Right kidney (tissue), 1 donor: ENCODE measurements around the gene CD1D.
A peak's percentile ranks its signal among the peaks of the same experiment; 100 is the strongest.
"Not testable (repeated sequence)": the region's sequence is repeated elsewhere in the genome, so short reads cannot be mapped to it uniquely, and the experiment has no call there.

ENCODE experiments used
- DNase-seq: peaks from one replicate; pipeline ENCODE4 v3.0.0-alpha.2; 2016

Gene CD1D

DNA sequence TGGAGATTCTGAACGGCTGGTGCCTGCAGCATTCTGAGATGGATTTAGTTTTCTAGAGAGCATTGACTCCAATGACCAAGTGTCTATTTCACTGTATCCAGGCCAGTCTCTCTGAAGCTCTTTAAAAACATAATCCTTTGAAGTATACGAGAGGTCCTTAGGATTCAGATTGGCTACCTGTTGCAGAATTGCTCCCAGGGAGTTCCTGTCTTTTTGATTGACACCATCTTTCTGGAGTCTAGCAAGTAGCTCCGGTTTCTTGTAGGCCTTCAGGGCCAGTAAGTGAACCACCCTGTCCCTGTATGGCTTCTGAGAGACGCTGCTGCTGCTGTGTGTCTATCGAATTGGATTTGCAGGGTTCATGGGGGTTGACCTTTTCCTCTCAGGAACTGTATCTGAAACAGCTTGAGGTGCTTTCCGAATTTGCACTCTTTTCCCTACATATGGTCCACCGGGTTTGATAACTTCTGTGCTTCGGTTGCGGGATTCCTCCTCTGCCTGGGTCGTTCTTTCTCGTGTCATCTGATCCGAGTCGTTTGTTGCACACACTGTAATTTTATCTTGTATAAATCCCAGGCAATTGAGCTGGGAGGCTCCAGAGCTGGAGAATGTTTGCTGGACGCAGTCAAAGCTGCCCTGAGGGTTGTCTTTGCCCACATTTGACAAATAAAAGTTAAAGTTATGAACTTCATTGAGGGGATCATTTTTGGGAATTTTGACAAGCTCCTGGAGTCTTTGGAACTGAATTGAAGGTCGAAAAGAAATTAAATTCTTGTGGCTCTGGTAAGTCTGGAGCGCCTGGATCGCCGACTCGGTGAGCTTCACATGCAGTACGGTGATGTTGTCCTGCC lies 3.6 kb upstream of the CD1D start:
- DNase-seq: not testable (repeated sequence)

DNA sequence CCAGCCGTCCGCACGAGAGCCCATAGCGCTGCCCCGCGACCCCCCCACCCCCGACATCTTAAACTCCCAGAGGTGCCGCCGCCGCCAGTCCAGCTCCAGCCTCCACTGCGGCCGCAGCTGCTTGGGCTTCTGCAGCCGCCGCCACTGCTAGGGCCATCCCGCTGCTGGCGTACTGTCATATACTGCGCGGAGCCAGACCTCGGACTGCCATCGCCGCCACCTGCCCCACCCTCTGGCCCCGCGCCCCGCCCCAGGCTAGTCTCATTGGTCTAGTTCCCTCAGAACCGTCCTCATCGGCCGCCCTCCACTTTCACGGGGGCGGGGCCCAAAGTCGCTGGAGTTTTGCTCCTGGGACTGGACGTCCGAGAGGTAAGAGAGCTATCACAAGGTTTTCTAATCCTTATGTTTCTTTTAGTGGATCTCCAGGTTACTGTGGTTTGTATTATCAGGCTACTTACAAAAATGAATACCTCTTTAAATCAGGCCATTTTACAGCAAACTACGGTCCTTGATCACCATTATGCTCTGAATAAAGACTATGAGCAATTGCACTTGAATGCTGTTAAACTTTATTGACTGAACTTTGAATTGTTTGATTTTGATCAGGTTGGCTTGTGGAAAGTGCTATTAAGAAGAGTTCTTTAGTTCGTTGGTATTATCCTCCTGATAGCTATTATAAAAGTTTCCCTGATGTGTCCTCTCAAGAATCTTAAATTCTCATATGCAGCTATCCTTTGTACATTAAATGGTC lies 2.8 kb upstream of the CD1D start:
- peak; percentile 72 for DNase-seq

DNA sequence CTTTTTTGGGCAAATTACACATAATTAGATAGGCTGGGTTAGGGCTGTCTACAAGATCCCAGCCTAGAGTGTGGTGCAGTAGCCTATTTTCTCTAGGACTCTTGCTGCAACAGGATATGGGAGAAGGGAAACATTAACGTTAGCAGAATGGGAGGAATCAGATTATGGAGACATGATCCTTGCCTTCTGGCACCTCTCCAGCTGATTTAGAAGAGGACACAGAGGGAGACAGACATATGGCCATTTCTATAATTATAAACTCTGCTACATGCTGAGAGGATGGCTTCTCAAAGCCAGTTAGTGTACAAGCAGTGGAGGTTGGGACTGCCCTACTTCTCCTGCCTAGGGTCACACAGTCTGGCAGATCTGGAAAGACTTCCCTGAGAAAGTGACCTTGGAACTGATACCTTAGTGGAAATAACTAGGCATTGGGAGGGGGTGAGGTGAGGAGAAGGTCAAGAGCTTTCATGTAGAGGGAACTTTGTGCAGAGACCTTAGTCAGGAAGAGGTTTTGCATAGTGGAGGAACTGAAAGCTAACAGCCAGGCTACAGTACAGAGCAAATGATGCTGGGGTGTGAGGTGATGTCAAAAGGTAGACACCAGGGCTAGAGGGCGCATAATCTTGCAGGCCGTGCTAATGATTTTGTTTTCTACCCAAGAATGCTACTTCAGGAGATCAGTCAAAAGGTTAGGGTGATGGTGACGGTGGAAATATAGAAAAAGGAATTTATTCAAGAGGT lies 1.2 kb upstream of the CD1D start:
- DNase-seq: no peak

DNA sequence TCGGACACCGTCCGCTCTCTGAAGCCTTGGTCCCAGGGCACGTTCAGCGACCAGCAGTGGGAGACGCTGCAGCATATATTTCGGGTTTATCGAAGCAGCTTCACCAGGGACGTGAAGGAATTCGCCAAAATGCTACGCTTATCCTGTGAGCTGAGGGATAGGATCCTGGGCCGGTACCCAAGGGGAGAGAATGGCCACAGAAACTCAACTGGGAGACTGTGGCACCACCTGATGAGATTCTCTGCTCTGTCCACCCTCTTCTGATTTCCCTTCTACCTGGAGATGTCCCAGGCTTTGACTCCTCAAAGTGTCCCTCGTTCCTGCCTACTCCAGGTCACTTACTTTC lies 855 bp downstream of the CD1D start:
- no peak for DNase-seq

DNA sequence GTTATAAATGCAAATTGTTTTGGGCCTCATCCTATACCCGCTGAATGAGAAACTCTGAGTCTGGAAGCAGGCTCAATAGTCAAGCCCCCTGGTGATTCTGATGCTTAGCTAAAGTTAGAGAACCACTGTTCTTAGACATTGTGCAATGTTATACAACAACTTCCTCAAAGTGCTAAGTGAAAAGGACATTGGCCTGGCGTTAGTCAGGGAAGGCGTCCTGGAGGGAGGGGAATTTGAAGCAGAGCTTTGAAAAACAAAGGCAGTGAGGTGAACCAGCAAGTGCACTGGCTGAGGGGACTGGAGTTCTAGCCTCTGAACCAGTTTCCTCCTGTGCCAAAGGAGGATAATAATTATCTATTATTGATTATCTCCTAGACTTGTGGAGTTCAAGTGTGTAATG lies 5.1 kb downstream of the CD1D start:
- no peak for DNase-seq

DNA sequence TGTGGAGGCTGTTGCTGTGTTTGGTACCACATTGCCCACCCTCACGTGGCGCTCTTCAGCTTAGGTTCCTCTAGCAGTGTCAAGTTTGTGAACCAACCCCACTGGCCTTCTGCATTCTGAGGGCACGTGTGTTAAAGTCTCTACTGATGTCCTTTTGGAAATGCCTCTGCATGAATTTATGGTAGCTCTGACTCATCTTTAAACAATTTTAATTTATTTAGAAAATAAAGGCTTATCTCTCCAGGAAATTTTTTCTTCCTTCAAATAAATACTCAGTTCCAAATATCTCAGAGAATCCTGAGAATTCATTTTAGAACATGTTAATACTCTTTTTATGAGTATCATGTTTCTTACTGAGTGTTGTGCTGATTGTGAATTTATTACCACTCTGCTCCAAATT lies 5.5 kb downstream of the CD1D start:
- no peak for DNase-seq

DNA sequence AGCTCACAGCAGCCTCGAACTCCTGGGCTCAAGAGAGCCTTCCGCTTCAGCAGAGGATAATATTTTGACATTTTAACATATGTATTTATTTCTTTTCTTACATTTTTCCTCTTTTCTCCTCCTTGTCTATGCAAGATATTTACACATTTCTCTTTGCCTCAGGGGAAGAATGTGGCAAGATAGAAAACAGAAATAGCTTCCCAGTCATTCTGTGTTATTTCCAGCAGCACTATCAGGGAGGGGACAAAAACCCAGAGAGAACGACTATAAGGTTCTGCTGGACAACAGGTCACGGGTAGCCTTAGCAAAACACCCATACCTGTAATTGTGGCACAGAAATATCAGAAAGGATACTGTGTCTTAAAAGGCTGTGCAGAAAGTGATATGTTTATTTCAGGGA lies 7.9 kb downstream of the CD1D start:
- no peak for DNase-seq

DNA sequence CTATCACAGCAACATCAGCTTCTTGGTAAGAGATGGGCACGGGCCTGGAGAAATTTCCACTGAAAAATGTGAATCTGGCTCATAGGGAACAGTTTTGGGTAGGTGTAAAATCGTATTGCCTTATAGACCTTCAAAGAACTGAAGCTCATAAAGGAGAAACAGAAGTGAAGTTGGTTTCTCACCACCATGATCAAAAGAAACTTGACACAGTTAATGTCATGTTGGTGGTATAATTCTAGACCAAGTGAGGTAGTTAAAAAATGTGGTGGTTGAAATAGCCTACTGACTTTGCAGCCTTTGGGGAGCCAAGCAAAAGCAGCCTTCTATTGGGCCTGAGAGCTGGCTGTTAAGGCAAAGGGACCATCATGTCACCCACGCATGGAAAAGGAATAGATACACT lies 8.9 kb downstream of the CD1D start:
- no peak for DNase-seq

DNA sequence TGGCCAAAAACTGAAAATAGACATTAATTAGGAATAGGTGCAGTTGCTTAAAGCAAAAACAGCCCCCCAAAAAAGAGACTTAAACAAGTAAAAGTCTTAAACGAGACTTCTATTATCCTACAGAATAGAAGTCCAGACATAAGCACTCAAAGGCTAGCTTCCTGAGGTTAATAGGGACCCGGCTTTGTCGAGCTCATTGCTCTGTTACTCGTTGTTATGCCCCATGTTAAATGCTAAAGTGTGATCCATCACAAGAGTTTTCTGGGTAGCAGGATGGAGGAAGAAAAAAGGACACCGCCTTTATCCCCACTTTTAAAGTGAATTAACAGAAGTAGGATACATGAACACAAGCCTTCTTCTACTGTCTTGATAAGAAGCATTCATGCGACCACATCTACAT lies 10.6 kb downstream of the CD1D start:
- DNase-seq: no peak

DNA sequence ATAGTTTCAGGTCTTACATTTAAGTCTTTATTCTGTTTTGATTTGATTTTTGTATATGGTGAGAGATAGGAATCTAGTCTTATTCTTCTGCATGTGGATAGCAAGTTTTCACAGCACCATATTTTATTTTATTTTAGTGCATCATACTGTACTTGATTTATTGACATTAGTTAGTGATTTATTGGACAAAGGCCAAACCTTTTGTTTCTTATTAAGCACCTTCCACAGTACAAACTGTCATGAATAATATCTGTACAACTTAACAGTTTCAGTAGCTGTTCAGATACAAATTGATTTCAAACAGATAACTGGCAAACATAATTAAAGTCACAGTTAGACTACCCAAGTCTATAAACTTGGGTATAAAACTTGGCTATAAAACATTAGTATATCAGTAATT lies 15.8 kb downstream of the CD1D start:
- no peak for DNase-seq

DNA sequence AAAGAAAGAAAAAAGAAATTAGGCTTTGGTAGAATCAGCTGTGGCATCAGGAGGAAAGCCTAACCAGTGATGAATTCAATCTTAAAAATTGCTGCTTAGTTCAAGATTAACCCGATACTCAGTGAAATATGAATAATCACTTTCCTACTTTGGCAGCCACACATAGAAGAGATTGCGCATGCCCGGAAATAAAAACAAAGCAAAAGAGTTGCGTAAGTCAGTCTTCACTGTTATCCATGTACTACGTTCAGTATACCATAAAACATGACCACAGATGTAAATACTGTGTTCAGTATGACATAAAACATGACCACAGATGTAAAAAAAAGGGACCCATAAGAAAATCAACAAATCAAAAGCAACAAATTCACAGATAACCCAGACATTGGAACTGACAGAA lies 19.2 kb downstream of the CD1D start:
- DNase-seq: no peak

DNA sequence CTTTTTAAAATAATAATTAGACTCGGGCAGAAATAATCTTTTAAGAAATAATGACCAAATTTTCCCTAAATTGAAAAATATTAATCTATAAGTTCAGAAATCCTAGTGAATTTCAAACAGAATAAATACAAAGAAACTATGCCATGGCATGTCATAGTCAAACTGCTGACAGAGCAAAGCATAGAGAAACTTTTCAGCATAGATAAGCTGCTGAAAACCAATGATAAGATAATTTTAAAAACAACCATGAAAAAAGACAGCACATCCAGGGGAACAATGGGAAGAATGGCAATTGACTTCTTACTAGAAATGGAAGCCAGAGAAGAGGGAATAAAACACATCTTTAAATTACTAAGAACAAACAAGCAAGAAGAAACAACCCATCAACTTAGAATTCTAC lies 19.8 kb downstream of the CD1D start:
- DNase-seq: no peak

DNA sequence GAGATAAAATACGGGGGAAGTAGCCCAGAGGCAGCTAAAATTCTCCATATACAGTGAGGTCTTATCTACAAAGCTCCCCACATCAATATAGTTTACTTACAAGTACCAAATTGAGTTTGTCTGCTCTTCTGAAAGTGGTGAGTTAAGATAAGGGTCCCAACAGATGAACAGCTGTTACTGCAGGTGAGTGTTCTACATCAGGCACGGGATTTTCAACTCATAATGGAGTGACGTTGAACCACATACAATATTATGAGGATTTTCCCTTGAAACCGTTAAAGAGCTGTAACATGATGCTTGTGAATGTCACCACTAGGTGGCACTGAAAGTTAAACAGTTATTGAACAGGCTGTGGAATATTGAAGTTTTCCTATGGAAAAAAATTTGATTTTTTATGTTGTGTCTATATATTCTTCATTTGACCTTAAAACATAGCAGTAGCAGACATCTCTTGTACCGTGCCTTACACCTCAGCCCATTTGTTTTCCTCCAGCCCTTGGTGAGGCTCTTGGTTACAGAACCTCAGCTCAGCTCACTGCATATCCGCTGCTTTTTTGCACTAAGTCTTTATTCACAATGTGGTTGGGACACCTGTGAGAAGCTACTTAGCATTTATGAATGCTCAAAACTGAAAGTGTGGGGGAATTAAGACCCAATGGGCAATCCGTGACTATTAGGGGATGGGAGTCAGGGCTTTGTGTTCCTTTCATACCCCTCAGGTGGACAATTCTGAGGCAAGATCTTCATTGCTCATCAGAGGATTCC lies 23.2 kb downstream of the CD1D start:
- peak; percentile 46 for DNase-seq

DNA sequence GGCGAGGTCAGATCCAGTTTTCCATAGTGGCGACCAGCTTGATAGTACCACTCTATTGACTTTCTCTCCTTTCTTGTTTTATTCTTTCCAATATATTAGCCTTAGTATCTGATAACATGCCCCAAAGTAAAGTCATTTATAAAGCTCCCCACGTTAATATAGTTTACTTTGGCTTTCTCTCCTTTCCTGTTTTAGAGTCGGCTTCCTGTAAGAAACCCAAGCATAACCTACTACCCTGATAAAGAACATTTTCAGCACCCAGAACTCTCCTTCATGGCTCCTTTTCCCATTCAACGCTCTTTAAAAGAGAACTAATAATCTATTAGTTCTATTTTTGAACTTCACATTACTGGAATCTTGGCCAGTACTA lies 23.7 kb downstream of the CD1D start:
- DNase-seq: no peak

DNA sequence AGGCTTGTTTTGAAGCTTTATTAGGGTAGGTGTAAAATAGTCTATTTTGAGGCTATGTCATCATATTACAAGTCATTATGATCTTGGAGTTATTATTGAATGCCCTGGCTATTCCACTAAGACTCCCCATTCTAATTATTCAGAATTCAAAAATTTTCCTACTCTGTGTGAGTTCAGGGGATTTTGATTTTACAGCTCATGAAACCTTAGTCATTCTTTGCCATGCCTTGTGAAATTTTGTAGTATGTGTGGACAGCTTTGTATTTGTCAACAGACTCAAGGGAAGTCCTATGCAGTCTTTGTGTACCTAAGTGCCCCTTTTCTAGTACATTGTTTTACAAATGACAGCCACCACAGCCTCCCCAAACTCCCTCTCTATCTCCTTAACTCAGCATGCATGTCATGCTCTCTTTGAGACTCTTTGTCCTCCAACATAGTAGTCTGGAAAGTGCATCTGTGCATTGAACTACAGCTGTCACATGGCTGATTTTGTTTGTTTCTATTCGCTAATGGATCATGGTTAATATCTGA lies 28.0 kb downstream of the CD1D start:
- no peak for DNase-seq

DNA sequence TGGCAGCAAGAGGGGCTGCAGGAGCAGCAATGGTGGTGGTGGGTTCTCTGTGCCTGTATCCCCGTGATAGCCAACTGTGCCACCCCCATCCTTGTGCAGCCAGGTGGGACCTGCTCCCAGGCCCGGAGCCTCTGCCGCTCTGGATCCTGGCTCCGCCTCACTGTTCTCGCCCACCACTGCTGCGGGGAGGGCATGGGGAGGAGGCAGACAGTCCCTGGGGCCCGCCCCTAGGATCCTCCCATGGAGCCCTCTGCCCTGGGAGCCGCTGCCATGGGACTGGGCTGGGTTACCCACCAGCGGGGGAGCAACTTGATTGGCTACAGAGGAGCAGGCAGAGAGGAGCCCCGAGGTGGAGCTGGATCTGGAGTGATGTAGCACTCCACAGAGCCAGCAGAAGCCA lies 31.6 kb downstream of the CD1D start:
- no peak for DNase-seq

DNA sequence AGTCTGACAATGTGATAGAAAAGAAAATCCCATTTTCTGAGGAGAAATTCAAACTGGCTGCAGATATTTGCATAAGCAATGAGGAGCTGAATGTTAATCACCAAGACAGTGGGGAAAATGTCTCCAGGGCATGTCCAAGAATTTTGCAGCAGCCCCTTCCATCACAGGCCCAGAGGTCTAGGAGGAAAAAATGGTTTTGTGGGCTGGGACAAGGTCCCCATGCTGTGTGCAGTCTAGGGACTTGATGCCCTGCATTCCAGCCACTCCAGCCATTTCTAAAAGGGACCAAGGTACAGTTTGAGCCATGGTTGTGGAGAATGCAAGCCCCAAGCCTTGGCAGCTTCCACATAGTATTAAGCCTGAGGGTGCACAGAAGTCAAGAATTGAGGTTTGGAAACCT lies 42.8 kb downstream of the CD1D start:
- DNase-seq: not testable (repeated sequence)

DNA sequence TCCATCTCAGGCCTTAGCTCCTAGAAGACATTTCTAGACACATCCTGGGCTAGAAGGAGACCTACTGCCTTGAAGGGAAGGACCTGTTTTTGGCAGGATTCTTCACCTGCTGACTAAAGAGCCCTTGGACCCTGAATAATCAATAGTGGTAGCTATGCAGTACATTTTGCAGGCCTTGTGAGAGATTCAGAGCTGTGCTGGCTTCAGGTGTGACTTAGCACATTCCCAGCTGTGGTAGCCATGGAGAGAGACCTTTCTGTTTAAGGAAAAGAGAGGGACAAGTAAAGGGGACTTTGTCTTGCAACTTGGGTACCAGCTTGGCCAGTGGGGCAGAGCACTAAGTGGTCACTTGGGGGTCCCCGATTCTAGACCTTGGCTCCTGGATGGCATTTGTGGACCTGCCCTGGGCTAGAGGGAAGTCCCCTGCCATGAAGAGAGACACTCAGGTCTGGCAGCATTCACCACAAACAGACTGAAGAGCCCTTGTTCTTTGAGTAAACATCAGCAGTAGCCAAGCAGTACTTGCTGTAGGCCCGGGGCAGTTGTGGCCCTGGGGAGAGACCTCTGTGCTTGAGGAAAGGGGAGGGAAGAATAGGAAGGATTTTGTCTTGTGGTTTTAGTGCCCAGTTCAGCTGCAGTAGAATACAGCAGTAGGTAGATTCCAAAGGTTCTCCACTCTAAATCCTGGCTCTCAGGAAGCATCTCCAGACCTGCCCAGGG lies 47.4 kb downstream of the CD1D start:
- no peak for DNase-seq
